ENCODE measurements around the gene CACNB3. TPM values are rescaled to one million over a fixed set of nuclear protein-coding genes. Genes with fewer than 3 reads are reported as not detected.
"Not testable (repeated sequence)": the region's sequence is repeated elsewhere in the genome, so short reads cannot be mapped to it uniquely, and the experiment has no call there.

CACNB3 gene
- total and polyA plus RNA-seq, 8 donors, result 26.4 to 42.5 (median 38.4) TPM

DNA sequence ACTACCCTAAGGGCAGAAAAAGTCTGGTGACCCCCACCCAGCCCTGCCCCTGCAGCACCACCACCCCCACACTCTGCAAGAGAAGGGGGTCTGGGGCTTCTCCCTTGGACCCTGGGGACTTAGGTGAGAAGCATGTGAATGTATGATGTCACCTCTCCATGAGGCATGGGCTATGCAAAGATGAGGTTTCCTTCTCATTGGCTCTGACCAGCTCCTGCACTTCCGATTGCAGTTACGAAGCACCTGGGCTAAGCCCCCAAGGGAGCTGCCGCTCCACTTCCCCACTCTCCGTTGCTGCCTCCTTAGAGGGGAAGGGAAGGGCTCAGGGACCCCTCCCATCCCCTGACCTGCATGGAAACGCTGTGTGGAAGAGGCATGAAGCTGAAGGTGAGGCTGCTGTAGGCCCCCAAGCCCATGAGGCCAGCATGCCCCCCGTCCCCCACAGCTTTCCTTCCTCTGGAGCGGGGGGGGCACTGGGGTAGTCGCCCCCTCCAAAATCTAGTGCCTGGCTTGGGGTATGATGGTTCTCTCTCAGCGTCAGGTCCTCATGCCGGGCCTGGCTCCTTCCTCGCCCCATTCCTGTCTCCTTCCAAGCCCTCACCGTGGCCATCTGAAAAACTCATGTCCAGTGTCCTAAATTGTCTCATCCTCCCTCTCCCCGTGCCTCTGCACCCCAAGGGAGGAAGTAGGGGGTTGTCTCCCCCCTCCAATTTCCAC, 39.1 kb downstream of the CACNB3 start:
- intact Hi-C loops (cut with DNase I), result no loop called here
- TF ChIP-seq, protein P1, sequence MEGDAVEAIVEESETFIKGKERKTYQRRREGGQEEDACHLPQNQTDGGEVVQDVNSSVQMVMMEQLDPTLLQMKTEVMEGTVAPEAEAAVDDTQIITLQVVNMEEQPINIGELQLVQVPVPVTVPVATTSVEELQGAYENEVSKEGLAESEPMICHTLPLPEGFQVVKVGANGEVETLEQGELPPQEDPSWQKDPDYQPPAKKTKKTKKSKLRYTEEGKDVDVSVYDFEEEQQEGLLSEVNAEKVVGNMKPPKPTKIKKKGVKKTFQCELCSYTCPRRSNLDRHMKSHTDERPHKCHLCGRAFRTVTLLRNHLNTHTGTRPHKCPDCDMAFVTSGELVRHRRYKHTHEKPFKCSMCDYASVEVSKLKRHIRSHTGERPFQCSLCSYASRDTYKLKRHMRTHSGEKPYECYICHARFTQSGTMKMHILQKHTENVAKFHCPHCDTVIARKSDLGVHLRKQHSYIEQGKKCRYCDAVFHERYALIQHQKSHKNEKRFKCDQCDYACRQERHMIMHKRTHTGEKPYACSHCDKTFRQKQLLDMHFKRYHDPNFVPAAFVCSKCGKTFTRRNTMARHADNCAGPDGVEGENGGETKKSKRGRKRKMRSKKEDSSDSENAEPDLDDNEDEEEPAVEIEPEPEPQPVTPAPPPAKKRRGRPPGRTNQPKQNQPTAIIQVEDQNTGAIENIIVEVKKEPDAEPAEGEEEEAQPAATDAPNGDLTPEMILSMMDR (IDR thresholded peaks at IDR 0.05), result no peak
- Histone ChIP-seq H3K4me1 (peaks cover 5 to 11% of the 10 kb centered on the region in 2 donors), H3K9me3 (no peaks in the 10 kb centered on the region), H3K27me3 (no peaks in the 10 kb centered on the region), H3K36me3 (peaks cover 0 to 14% of the 10 kb centered on the region in 2 donors), H3K27ac (no peak overlapping the region), H3K4me3 (no peak overlapping the region)
- ATAC-seq (no peak), DNase-seq (no peak)

GRCh38 chr12:48858043-48858442, 39.7 kb downstream of the CACNB3 start:
- Histone ChIP-seq H3K4me1 (peaks cover 0 to 5% of the 10 kb centered on the region in 2 donors), H3K36me3 (peaks cover 0 to 14% of the 10 kb centered on the region in 2 donors), H3K27ac (no peak overlapping the region), H3K4me3 (no peak overlapping the region), H3K9me3 (no peaks in the 10 kb centered on the region), H3K27me3 (peaks cover 0 to 2% of the 10 kb centered on the region in 2 donors)
- ATAC-seq (no peak), DNase-seq (no peak)
- intact Hi-C loops (cut with DNase I), result no loop called here
- TF ChIP-seq, protein P1 (IDR thresholded peaks at IDR 0.05), result no peak

GRCh38 chr12:48859607-48860006, 41.3 kb downstream of the CACNB3 start:
- intact Hi-C loops (cut with DNase I), result no loop called here
- peaks cover 0 to 17% of the 10 kb centered on the region in 2 donors for H3K27me3 ChIP-seq
- ATAC-seq, result no peak
- peaks cover 0 to 9% of the 10 kb centered on the region in 2 donors for H3K4me1 ChIP-seq
- H3K9me3 ChIP-seq, result no peaks in the 10 kb centered on the region
- H3K36me3 ChIP-seq, result peaks cover 0 to 14% of the 10 kb centered on the region in 2 donors
- TF ChIP-seq, protein P1 (IDR thresholded peaks at IDR 0.05), result no peak
- no peak overlapping the region for H3K27ac ChIP-seq
- no peak overlapping the region for H3K4me3 ChIP-seq
- DNase-seq, result no peak

- ATAC-seq; H3K9me3 ChIP-seq; DNase-seq; intact Hi-C loops (cut with DNase I); H3K4me3 ChIP-seq; H3K27ac ChIP-seq: not testable (repeated sequence)
- peaks cover 0 to 24% of the 10 kb centered on the region in 2 donors for H3K27me3 ChIP-seq
- peaks cover 0 to 14% of the 10 kb centered on the region in 2 donors for H3K36me3 ChIP-seq
- peaks cover 3 to 15% of the 10 kb centered on the region in 2 donors for H3K4me1 ChIP-seq
These were observed 41.9 kb downstream of the CACNB3 start for GRCh38 chr12:48860236-48860635.

DNA sequence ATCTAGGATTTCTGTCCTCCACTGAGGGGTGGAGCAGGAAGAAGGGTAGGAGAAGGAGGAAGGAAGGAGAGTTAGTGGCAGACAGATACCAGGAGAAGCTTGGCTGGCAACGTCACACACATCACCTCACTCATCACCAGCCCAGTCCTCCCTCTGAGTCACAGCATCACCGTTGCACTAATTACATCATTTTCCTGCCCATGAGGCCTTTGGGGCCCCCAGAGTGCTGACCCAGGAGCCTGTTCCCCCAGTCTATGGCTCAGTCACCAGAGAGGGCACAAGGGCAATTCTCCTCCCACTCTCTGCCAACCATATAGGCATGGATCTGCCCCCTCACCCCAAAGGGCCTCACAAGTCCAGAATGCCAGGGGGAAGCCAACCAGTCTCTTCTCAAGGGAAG, 42.8 kb downstream of the CACNB3 start:
- ATAC-seq (no peak), DNase-seq (no peak)

More for the DNA sequence above, 42.8 kb downstream of the CACNB3 start:
- H3K27me3 ChIP-seq, result peaks cover 0 to 30% of the 10 kb centered on the region in 2 donors
- H3K4me3 ChIP-seq, result no peak overlapping the region
- intact Hi-C loops (cut with DNase I), result no loop called here
- peaks cover 0 to 14% of the 10 kb centered on the region in 2 donors for H3K36me3 ChIP-seq
- H3K4me1 ChIP-seq, result peaks cover 3 to 20% of the 10 kb centered on the region in 2 donors
- TF ChIP-seq, protein P1 (IDR thresholded peaks at IDR 0.05), result no peak
- no peaks in the 10 kb centered on the region for H3K9me3 ChIP-seq
- no peak overlapping the region for H3K27ac ChIP-seq

Data from left lung (tissue), 10 donors.